ENCODE measurements around the gene HEPN1. TPM values are rescaled to one million over a fixed set of nuclear protein-coding genes. Genes with fewer than 3 reads are reported as not detected.

HEPN1 gene
- total and polyA plus RNA-seq, 10 of the 15 experiments (the other 5 are each of a cell fraction or from before 2014, with no cell fraction given), result not detected

GRCh38 chr11:124891373-124891861, 27.6 kb upstream of the HEPN1 start:
- Histone ChIP-seq H3K9me3 (replicated peaks; ENCODE audit: control insufficient read depth, insufficient read depth, low read length) (no peaks in the 10 kb centered on the region), H3K36me3 (ENCODE audit: control insufficient read depth in 2 of 2, insufficient read depth in 2 of 2, low read length in 1 of 2) (no peaks in the 10 kb centered on the region; a peak in 1 of 4 replicates), H3K79me2 (ENCODE audit: control insufficient read depth, insufficient read depth, low read length) (no peaks in the 10 kb centered on the region), H4K20me1 (ENCODE audit: control insufficient read depth, insufficient read depth) (no peaks in the 10 kb centered on the region), H3K27ac (ENCODE audit: control insufficient read depth, insufficient read depth) (no peak overlapping the region), H2AFZ (ENCODE audit: control insufficient read depth, low read depth, low read length) (no peak overlapping the region), H3K9ac (ENCODE audit: control insufficient read depth, insufficient read depth, low read length) (no peak overlapping the region), H3K4me1 (ENCODE audit: control insufficient read depth, insufficient read depth, low read length) (no peaks in the 10 kb centered on the region), H3K4me2 (ENCODE audit: control insufficient read depth, insufficient read depth) (no peak overlapping the region), H3K27me3 (replicated peaks in 1 of 2; ENCODE audit: control insufficient read depth in 2 of 2, insufficient read depth in 2 of 2, low read length in 1 of 2) (peaks cover 0 to 2% of the 10 kb centered on the region in 2 experiments; a peak in 2 of 4 replicates), H3K4me3 (no peak overlapping the region)
- WGBS (ENCODE audit: insufficient coverage, insufficient replicate concordance, low lambda C conversion rate, missing lambda C conversion rate), result 55% methylated on average over 12 of the region's 12 CpGs
- intact Hi-C loops (cut with micrococcal nuclease; ENCODE audit: unreplicated experiment), result no loop called here
- SMC1A ChIA-PET (ENCODE audit: uncharacterized antibody, unreplicated experiment), result interaction anchor here (1.0 kb wide), 1 partner anchor 233 kb away, joined by 4 read pairs; no protein-coding TSS in a partner anchor
- TF ChIP-seq ZNF622 (IDR thresholded peaks at IDR 0.05) (no peak), ATF2 (IDR thresholded peaks at IDR 0.05; ENCODE audit: low read length) (no peak), EZH2 (IDR thresholded peaks at IDR 0.05; ENCODE audit: borderline replicate concordance, control insufficient read depth, low read depth, low read length) (no peak), NKRF (conservative IDR thresholded peaks at IDR 0.05) (no peak), MLLT1 (IDR thresholded peaks at IDR 0.05) (no peak), CEBPB (IDR thresholded peaks at IDR 0.05; ENCODE audit: borderline replicate concordance in 1 of 2, low read depth in 2 of 2, low read length in 2 of 2) (no peak), BACH1 (IDR thresholded peaks at IDR 0.05; ENCODE audit: borderline replicate concordance) (no peak), MYB (IDR thresholded peaks at IDR 0.05; ENCODE audit: borderline replicate concordance, low read depth, low read length) (no peak), NR2F1 (conservative IDR thresholded peaks at IDR 0.05) (no peak), GATAD2B (conservative IDR thresholded peaks at IDR 0.05; ENCODE audit: low read depth) (no peak), MXI1 (IDR thresholded peaks at IDR 0.05; ENCODE audit: low read depth, low read length) (no peak), E4F1 (IDR thresholded peaks at IDR 0.05; ENCODE audit: borderline replicate concordance, partially characterized antibody) (no peak)
- ATAC-seq (no peak), DNase-seq (ENCODE audit: low read depth, low spot score) (no peak), FAIRE-seq (no peak)
- in situ Hi-C loops (cut with MboI), result no loop called here
- no TSS peak for BruUV-seq (replicated peaks)
- POLR2A ChIA-PET, result no interaction called here
- RAD21 ChIA-PET (ENCODE audit: unreplicated experiment), result no interaction called here
- CTCF ChIA-PET, result no interaction called here

All from GM12878 (cell line).